ENCODE measurements around the gene OPN1MW. TPM values are rescaled to one million over a fixed set of nuclear protein-coding genes. Genes with fewer than 3 reads are reported as not detected.
"Not testable (repeated sequence)": the region's sequence is repeated elsewhere in the genome, so short reads cannot be mapped to it uniquely, and the experiment has no call there.

Gene OPN1MW
- total and polyA plus RNA-seq, 2 of the 13 experiments (the other 11 are each of a cell fraction or from before 2014, with no cell fraction given) = not detected

GRCh38 chrX:154159345-154159744 is 23.1 kb upstream of the OPN1MW start:
- H3K9ac ChIP-seq (ENCODE audit: insufficient read depth, low read depth, low read length); H3K79me2 ChIP-seq (ENCODE audit: insufficient read depth, low read length); H2AFZ ChIP-seq (ENCODE audit: low read length); intact Hi-C loops (cut with micrococcal nuclease; ENCODE audit: unreplicated experiment); H3K4me3 ChIP-seq (replicated peaks in 1 of 3; ENCODE audit: insufficient read depth in 1 of 3, low read depth in 2 of 3, low read length in 3 of 3); in situ Hi-C loops (cut with HindIII; ENCODE audit: extremely low pct_ligation_motif_present, low pct_unique_long_range_greater_than_20kb); H4K20me1 ChIP-seq (ENCODE audit: insufficient read depth, low read length); H3K36me3 ChIP-seq (replicated peaks in 1 of 2; ENCODE audit: control insufficient read depth in 1 of 2, insufficient read depth in 2 of 2, low read length in 2 of 2); POLR2A ChIA-PET; H3K4me2 ChIP-seq (ENCODE audit: low read depth, low read length); H3K4me1 ChIP-seq (ENCODE audit: insufficient read depth, low read length); DNase-seq (ENCODE audit: low spot score); BruUV-seq (replicated peaks); ATAC-seq; FAIRE-seq; H3K9me3 ChIP-seq (ENCODE audit: low read length); H3K27ac ChIP-seq (ENCODE audit: extremely low read length, insufficient read depth, low read length); H3K27me3 ChIP-seq (ENCODE audit: control insufficient read depth in 1 of 2, insufficient read depth in 2 of 2, low read length in 2 of 2); CTCF ChIA-PET (ENCODE audit: low intra/inter-chr PET ratio, low total read pairs): not testable (repeated sequence)
- no CpG with 5 or more reads among the region's 15 CpGs for WGBS (ENCODE audit: low lambda C conversion rate)

- BruUV-seq (replicated peaks); H3K27me3 ChIP-seq (ENCODE audit: control insufficient read depth in 1 of 2, insufficient read depth in 2 of 2, low read length in 2 of 2); ATAC-seq; H3K9me3 ChIP-seq (ENCODE audit: low read length); DNase-seq (ENCODE audit: low spot score); FAIRE-seq; H3K79me2 ChIP-seq (ENCODE audit: insufficient read depth, low read length); intact Hi-C loops (cut with micrococcal nuclease; ENCODE audit: unreplicated experiment); H3K27ac ChIP-seq (ENCODE audit: extremely low read length, insufficient read depth, low read length); H4K20me1 ChIP-seq (ENCODE audit: insufficient read depth, low read length); H3K4me3 ChIP-seq (replicated peaks in 1 of 3; ENCODE audit: insufficient read depth in 1 of 3, low read depth in 2 of 3, low read length in 3 of 3); H3K4me1 ChIP-seq (ENCODE audit: insufficient read depth, low read length); H2AFZ ChIP-seq (ENCODE audit: low read length); H3K36me3 ChIP-seq (replicated peaks in 1 of 2; ENCODE audit: control insufficient read depth in 1 of 2, insufficient read depth in 2 of 2, low read length in 2 of 2); POLR2A ChIA-PET; H3K9ac ChIP-seq (ENCODE audit: insufficient read depth, low read depth, low read length); H3K4me2 ChIP-seq (ENCODE audit: low read depth, low read length); CTCF ChIA-PET (ENCODE audit: low intra/inter-chr PET ratio, low total read pairs); in situ Hi-C loops (cut with HindIII; ENCODE audit: extremely low pct_ligation_motif_present, low pct_unique_long_range_greater_than_20kb): not testable (repeated sequence)
- no CpG with 5 or more reads among the region's 8 CpGs for WGBS (ENCODE audit: low lambda C conversion rate)
These were observed 17.5 kb upstream of the OPN1MW start for GRCh38 chrX:154164902-154165301.

GRCh38 chrX:154168384-154168783 is 14.0 kb upstream of the OPN1MW start:
- CTCF ChIA-PET (ENCODE audit: low intra/inter-chr PET ratio, low total read pairs); H2AFZ ChIP-seq (ENCODE audit: low read length); ATAC-seq: not testable (repeated sequence)

GRCh38 chrX:154172535-154172943 is 9.9 kb upstream of the OPN1MW start:
- ATAC-seq; POLR2A ChIA-PET; H4K20me1 ChIP-seq (ENCODE audit: insufficient read depth, low read length); H2AFZ ChIP-seq (ENCODE audit: low read length); H3K27ac ChIP-seq (ENCODE audit: extremely low read length, insufficient read depth, low read length); H3K4me1 ChIP-seq (ENCODE audit: insufficient read depth, low read length); BruUV-seq (replicated peaks); H3K36me3 ChIP-seq (replicated peaks in 1 of 2; ENCODE audit: control insufficient read depth in 1 of 2, insufficient read depth in 2 of 2, low read length in 2 of 2); H3K9me3 ChIP-seq (ENCODE audit: low read length); H3K4me2 ChIP-seq (ENCODE audit: low read depth, low read length); intact Hi-C loops (cut with micrococcal nuclease; ENCODE audit: unreplicated experiment); DNase-seq (ENCODE audit: low spot score); H3K4me3 ChIP-seq (replicated peaks in 1 of 3; ENCODE audit: insufficient read depth in 1 of 3, low read depth in 2 of 3, low read length in 3 of 3); H3K9ac ChIP-seq (ENCODE audit: insufficient read depth, low read depth, low read length); H3K27me3 ChIP-seq (ENCODE audit: control insufficient read depth in 1 of 2, insufficient read depth in 2 of 2, low read length in 2 of 2); H3K79me2 ChIP-seq (ENCODE audit: insufficient read depth, low read length); FAIRE-seq; CTCF ChIA-PET (ENCODE audit: low intra/inter-chr PET ratio, low total read pairs); in situ Hi-C loops (cut with HindIII; ENCODE audit: extremely low pct_ligation_motif_present, low pct_unique_long_range_greater_than_20kb): not testable (repeated sequence)
- no CpG with 5 or more reads among the region's 11 CpGs for WGBS (ENCODE audit: low lambda C conversion rate)

More at GRCh38 chrX:154168384-154168783, 14.0 kb upstream of the OPN1MW start:
- H3K4me3 ChIP-seq (replicated peaks in 1 of 3; ENCODE audit: insufficient read depth in 1 of 3, low read depth in 2 of 3, low read length in 3 of 3); H3K9ac ChIP-seq (ENCODE audit: insufficient read depth, low read depth, low read length); H4K20me1 ChIP-seq (ENCODE audit: insufficient read depth, low read length); H3K79me2 ChIP-seq (ENCODE audit: insufficient read depth, low read length); in situ Hi-C loops (cut with HindIII; ENCODE audit: extremely low pct_ligation_motif_present, low pct_unique_long_range_greater_than_20kb); H3K4me1 ChIP-seq (ENCODE audit: insufficient read depth, low read length); H3K27ac ChIP-seq (ENCODE audit: extremely low read length, insufficient read depth, low read length); intact Hi-C loops (cut with micrococcal nuclease; ENCODE audit: unreplicated experiment); H3K4me2 ChIP-seq (ENCODE audit: low read depth, low read length); H3K36me3 ChIP-seq (replicated peaks in 1 of 2; ENCODE audit: control insufficient read depth in 1 of 2, insufficient read depth in 2 of 2, low read length in 2 of 2); H3K27me3 ChIP-seq (ENCODE audit: control insufficient read depth in 1 of 2, insufficient read depth in 2 of 2, low read length in 2 of 2); POLR2A ChIA-PET; FAIRE-seq; H3K9me3 ChIP-seq (ENCODE audit: low read length); DNase-seq (ENCODE audit: low spot score); BruUV-seq (replicated peaks): not testable (repeated sequence)
- WGBS (ENCODE audit: low lambda C conversion rate) = no CpG with 5 or more reads among the region's 13 CpGs

All from HepG2 (cell line).